GM12878 (cell line): ENCODE results near the gene RECK.

Experiments
- BMI1 ChIP-seq: fragments of 450-650 bp; IDR thresholded peaks from 2 replicates; pipeline ENCODE4 v1.6.1; 2016; ENCODE audit warnings: mild to moderate bottlenecking, moderate library complexity, borderline replicate concordance
- CBFB ChIP-seq: IDR thresholded peaks from 2 replicates; pipeline ENCODE4 v1.6.1; 2016; ENCODE audit warnings: antibody characterized with exemption, low read depth
- CREM ChIP-seq: IDR thresholded peaks from 2 replicates; pipeline ENCODE4 v1.6.1; 2014; ENCODE audit warnings: antibody characterized with exemption, low read depth
- IKZF2 ChIP-seq, 2 experiments: fragments of 450-650 bp; IDR thresholded peaks; 2 replicates each; pipeline ENCODE4 v1.6.1; 2017; ENCODE audit warnings: mild to moderate bottlenecking in 2 of 2, moderate library complexity in 2 of 2
- POLR2A ChIP-seq: IDR thresholded peaks from 2 replicates; pipeline ENCODE4 v1.6.1; 2011; ENCODE audit warnings: low read depth, mild to moderate bottlenecking, low read length
- RAD51 ChIP-seq: fragments of 450-650 bp; IDR thresholded peaks from 2 replicates; pipeline ENCODE4 v1.6.1; 2016; ENCODE audit warnings: moderate library complexity, mild to moderate bottlenecking, inconsistent platforms
- SIN3A ChIP-seq: IDR thresholded peaks from 2 replicates; pipeline ENCODE4 v1.6.1; 2012; ENCODE audit warnings: low read depth, low read length, improper control_type of control experiment
- SREBF1 ChIP-seq: IDR thresholded peaks from 2 replicates; pipeline ENCODE4 v1.6.1; 2012; ENCODE audit warnings: mild to moderate bottlenecking, low read length
- TAF1 ChIP-seq: IDR thresholded peaks from 2 replicates; pipeline ENCODE4 v1.6.1; 2011; ENCODE audit warnings: mild to moderate bottlenecking, low read depth, low read length, borderline replicate concordance
- ZBED1 ChIP-seq: IDR thresholded peaks from 2 replicates; pipeline ENCODE4 v1.6.1; 2016; ENCODE audit warnings: borderline replicate concordance
- TF ChIP-seq, protein P1 (sequence below), 3 experiments: IDR thresholded peaks in 2 of 3; conservative IDR thresholded peaks in 1 of 3; 2 replicates each; pipeline ENCODE4 v1.5.1; 2011; ENCODE audit warnings: low read depth in 3 of 3, low read length in 3 of 3, mild to moderate bottlenecking in 3 of 3, control low read depth in 2 of 3, moderate library complexity in 2 of 3, inconsistent platforms in 1 of 3, mixed read lengths in 1 of 3; ENCODE audit not compliant: control insufficient read depth in 2 of 3, insufficient read depth in 1 of 3; ENCODE audit errors: extremely low read depth in 1 of 3
- TF ChIP-seq, protein P2 (sequence below): fragments of 450-650 bp; IDR thresholded peaks from 2 replicates; pipeline ENCODE4 v1.6.1; 2017; ENCODE audit warnings: mild to moderate bottlenecking

DNA sequence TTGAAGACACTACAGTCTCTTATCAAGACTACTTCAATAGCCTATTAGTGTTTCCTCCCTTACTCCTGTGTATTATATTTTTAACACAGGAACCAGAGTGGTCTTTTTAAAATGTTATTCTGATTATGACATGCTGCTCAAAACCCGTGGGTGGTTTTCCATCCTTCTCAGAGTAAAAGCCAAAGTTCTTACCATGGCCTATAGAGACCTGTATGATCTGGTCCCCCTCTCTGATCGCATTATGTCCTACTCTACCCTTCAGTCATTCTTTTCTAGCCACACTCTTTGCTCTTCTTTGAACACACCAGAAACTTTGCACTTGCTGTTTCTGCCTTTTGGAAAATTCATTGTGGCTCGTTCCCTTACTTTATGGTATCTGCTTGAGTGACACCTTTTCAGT, 13.8 kb downstream of the RECK start:
- TF ChIP-seq RAD51 (no peak), SIN3A (no peak), BMI1 (no peak), POLR2A (no peak), IKZF2 (IDR thresholded peaks at IDR 0.05) (no peak), CBFB (no peak), ZBED1 (no peak), CREM (no peak), TAF1 (no peak), SREBF1 (no peak)
- TF ChIP-seq, protein P1, sequence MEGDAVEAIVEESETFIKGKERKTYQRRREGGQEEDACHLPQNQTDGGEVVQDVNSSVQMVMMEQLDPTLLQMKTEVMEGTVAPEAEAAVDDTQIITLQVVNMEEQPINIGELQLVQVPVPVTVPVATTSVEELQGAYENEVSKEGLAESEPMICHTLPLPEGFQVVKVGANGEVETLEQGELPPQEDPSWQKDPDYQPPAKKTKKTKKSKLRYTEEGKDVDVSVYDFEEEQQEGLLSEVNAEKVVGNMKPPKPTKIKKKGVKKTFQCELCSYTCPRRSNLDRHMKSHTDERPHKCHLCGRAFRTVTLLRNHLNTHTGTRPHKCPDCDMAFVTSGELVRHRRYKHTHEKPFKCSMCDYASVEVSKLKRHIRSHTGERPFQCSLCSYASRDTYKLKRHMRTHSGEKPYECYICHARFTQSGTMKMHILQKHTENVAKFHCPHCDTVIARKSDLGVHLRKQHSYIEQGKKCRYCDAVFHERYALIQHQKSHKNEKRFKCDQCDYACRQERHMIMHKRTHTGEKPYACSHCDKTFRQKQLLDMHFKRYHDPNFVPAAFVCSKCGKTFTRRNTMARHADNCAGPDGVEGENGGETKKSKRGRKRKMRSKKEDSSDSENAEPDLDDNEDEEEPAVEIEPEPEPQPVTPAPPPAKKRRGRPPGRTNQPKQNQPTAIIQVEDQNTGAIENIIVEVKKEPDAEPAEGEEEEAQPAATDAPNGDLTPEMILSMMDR (IDR thresholded peaks at IDR 0.05 in 2 of 3, conservative IDR thresholded peaks at IDR 0.05 in 1 of 3; ENCODE audit: control insufficient read depth in 2 of 3, extremely low read depth in 1 of 3, insufficient read depth in 1 of 3, low read depth in 3 of 3, low read length in 3 of 3), result no peak
- TF ChIP-seq, protein P2, sequence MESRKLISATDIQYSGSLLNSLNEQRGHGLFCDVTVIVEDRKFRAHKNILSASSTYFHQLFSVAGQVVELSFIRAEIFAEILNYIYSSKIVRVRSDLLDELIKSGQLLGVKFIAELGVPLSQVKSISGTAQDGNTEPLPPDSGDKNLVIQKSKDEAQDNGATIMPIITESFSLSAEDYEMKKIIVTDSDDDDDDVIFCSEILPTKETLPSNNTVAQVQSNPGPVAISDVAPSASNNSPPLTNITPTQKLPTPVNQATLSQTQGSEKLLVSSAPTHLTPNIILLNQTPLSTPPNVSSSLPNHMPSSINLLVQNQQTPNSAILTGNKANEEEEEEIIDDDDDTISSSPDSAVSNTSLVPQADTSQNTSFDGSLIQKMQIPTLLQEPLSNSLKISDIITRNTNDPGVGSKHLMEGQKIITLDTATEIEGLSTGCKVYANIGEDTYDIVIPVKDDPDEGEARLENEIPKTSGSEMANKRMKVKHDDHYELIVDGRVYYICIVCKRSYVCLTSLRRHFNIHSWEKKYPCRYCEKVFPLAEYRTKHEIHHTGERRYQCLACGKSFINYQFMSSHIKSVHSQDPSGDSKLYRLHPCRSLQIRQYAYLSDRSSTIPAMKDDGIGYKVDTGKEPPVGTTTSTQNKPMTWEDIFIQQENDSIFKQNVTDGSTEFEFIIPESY, result no peak
